ENCODE results near the gene ESYT3. TPM values are rescaled to one million over a fixed set of nuclear protein-coding genes. Genes with fewer than 3 reads are reported as not detected.
"Not testable (repeated sequence)": the region's sequence is repeated elsewhere in the genome, so short reads cannot be mapped to it uniquely, and the experiment has no call there.

Gene ESYT3
- total RNA-seq, 1 donor from 2014 or later, result not detected

DNA sequence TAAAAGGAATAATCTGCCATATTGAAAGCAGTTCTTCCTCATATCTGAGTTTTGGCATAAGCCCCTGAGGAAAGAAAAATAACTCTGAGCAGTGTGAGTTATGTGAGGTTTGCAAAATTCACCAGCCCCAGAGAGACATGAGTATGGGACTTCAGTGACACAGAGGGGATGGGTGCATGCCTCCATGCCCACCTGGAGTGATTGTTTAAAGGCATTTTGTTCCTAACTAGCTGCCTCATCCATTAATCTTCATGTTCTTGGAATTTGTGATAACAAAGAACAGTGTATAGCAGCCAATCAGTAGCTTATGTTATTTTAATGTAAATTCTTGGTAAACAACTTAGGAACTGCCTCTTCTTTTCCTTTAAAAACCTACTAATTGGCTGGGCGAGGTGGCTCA lies 11.1 kb upstream of the ESYT3 start:
- no peaks in the 10 kb centered on the region for H3K36me3 Mint-ChIP-seq (ENCODE audit: low read depth)
- ATAC-seq (ENCODE audit: low read depth), result no peak

DNA sequence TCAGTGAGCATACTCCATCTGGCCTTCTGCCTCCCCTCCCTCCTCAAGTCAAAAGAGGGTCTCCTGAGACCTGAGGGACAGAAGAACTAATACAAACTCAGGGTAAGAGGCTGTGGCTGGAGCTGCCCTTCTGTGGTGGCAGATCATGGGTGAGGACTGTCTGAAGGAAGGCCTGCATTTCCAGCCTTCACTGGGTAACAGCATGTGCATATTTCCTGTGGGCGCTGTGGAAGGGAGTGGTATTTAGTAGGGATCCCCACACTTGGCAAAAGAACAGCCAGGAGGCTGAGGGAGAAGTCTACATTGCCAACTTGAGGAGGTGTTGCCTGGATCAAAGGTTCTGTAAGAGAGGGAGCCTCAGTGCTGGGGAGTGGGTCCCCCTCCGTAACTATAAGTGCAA lies 10.1 kb upstream of the ESYT3 start:
- DNase-seq (no peak), ATAC-seq (ENCODE audit: low read depth) (no peak)
- Mint-ChIP-seq H3K27me3 (peaks cover 11% of the 10 kb centered on the region), H3K9me3 (no peaks in the 10 kb centered on the region), H3K4me1 (no peaks in the 10 kb centered on the region), H3K4me3 (no peak overlapping the region), H3K36me3 (ENCODE audit: low read depth) (no peaks in the 10 kb centered on the region), H3K27ac (no peak overlapping the region)
- intact Hi-C loops (cut with micrococcal nuclease), result no loop called here
- TF ChIP-seq, protein P1, sequence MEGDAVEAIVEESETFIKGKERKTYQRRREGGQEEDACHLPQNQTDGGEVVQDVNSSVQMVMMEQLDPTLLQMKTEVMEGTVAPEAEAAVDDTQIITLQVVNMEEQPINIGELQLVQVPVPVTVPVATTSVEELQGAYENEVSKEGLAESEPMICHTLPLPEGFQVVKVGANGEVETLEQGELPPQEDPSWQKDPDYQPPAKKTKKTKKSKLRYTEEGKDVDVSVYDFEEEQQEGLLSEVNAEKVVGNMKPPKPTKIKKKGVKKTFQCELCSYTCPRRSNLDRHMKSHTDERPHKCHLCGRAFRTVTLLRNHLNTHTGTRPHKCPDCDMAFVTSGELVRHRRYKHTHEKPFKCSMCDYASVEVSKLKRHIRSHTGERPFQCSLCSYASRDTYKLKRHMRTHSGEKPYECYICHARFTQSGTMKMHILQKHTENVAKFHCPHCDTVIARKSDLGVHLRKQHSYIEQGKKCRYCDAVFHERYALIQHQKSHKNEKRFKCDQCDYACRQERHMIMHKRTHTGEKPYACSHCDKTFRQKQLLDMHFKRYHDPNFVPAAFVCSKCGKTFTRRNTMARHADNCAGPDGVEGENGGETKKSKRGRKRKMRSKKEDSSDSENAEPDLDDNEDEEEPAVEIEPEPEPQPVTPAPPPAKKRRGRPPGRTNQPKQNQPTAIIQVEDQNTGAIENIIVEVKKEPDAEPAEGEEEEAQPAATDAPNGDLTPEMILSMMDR (IDR thresholded peaks at IDR 0.05), result no peak
- POLR2A ChIA-PET, result no interaction called here
- CTCF ChIA-PET, result no interaction called here

More for the DNA sequence above, 11.1 kb upstream of the ESYT3 start:
- no peak for DNase-seq
- Mint-ChIP-seq H3K4me1 (no peaks in the 10 kb centered on the region), H3K4me3 (no peak overlapping the region), H3K27me3 (peaks cover 9% of the 10 kb centered on the region), H3K9me3 (no peaks in the 10 kb centered on the region), H3K27ac (no peak overlapping the region)
- CTCF ChIA-PET, result no interaction called here
- intact Hi-C loops (cut with micrococcal nuclease), result no loop called here
- POLR2A ChIA-PET, result no interaction called here
- TF ChIP-seq, protein P1 (IDR thresholded peaks at IDR 0.05), result no peak

DNA sequence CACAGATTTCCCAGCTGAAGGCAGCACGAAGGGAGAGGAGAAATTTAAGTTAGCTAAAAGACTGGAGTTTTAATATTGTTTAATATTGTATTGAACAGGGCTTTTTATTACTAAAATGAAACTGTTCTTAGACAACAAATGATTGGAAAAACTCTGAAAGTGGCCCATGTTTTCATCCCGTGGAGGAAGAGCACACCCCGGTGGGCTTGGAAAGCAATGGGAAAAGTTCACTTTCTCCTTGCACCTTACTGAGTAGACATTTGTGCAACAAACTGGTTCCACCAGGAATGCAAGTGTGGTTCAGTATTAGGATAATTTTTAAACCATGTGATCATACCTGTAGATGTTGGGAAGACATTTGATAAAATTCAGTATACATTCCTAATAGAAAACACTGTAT lies 8.2 kb upstream of the ESYT3 start:
- intact Hi-C loops (cut with micrococcal nuclease), result no loop called here
- ChIA-PET CTCF (interaction anchor here (1.4 kb wide), 1 partner anchor 11 kb away, joined by 3 read pairs; no protein-coding TSS in a partner anchor), POLR2A (no interaction called here)
- no peaks in the 10 kb centered on the region for H3K36me3 Mint-ChIP-seq (ENCODE audit: low read depth)
- no peak overlapping the region for H3K27ac Mint-ChIP-seq
- ATAC-seq (ENCODE audit: low read depth), result no peak
- TF ChIP-seq, protein P1 (IDR thresholded peaks at IDR 0.05), result no peak
- no peak overlapping the region for H3K4me3 Mint-ChIP-seq
- no peaks in the 10 kb centered on the region for H3K4me1 Mint-ChIP-seq
- peaks cover 8% of the 10 kb centered on the region for H3K27me3 Mint-ChIP-seq
- no peaks in the 10 kb centered on the region for H3K9me3 Mint-ChIP-seq
- no peak for DNase-seq

DNA sequence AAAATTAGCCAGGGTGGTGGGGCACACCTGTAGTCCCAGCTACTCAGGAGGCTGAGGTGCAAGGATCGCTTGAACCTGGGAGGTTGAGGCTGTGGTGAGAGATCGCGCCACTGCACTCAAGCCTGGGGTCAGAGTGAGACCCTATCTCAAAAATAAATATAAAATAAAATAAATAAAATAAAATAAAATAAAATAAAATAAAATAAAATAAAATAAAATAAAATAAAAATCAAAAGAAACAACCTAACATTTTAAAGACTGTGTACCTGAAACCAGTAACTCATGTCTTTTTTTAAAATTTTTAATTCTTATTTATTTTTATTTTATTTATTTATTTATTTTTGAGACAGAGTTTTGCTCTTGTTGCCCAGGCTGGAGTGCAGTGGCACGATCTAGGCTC lies 7.7 kb upstream of the ESYT3 start:
- CTCF ChIA-PET, result interaction anchor here (0.9 to 1.4 kb wide), 2 partner anchors 11 to 40 kb away, joined by 3 read pairs; no protein-coding TSS in a partner anchor
- ATAC-seq (ENCODE audit: low read depth); H3K36me3 Mint-ChIP-seq (ENCODE audit: low read depth); POLR2A ChIA-PET; H3K4me3 Mint-ChIP-seq; intact Hi-C loops (cut with micrococcal nuclease); H3K9me3 Mint-ChIP-seq; H3K27ac Mint-ChIP-seq; H3K4me1 Mint-ChIP-seq; DNase-seq: not testable (repeated sequence)
- peaks cover 13% of the 10 kb centered on the region for H3K27me3 Mint-ChIP-seq

DNA sequence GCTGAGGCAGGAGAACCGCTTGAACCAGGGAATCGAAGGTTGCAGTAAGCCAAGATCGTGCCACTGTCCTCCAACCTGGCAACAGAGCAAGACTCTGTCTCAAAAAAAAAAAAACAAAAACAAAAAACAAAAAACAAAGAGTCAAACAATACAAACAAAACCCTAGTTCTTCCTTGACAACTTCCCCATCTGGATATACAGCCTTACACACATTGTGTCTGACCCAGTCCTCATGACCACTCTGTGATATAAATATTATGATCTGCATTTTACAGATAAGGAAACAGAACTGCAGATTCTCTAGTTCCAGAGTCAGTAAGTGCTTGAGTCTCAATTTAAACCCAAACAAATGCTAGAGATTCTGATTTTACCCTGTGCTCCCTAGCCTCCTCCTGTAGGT lies 4.8 kb upstream of the ESYT3 start:
- Mint-ChIP-seq H3K4me1 (peaks cover 11% of the 10 kb centered on the region), H3K9me3 (no peaks in the 10 kb centered on the region), H3K27ac (no peak overlapping the region), H3K4me3 (no peak overlapping the region), H3K27me3 (peaks cover 26% of the 10 kb centered on the region), H3K36me3 (ENCODE audit: low read depth) (no peaks in the 10 kb centered on the region)
- TF ChIP-seq, protein P1 (IDR thresholded peaks at IDR 0.05), result no peak
- intact Hi-C loops (cut with micrococcal nuclease), result no loop called here
- ATAC-seq (ENCODE audit: low read depth) (no peak), DNase-seq (no peak)
- ChIA-PET POLR2A (no interaction called here), CTCF (interaction anchor here (2.3 kb wide), 1 partner anchor 12 kb away, joined by 10 read pairs; no protein-coding TSS in a partner anchor)
